ENCODE measurements around the gene NCOA1.

The NCOA1 gene

GRCh38 chr2:24792542-24792873 lies 301.5 kb downstream of the NCOA1 start:
- H4K20me1 ChIP-seq (ENCODE audit: control insufficient read depth, insufficient read depth, low read depth, low read length), result no peaks in the 10 kb centered on the region
- no peaks in the 10 kb centered on the region for H3K9me3 ChIP-seq (ENCODE audit: control insufficient read depth, insufficient read depth, low read length)
- no peaks in the 10 kb centered on the region for H3K9me2 ChIP-seq (replicated peaks; ENCODE audit: control insufficient read depth, low read length)
- H3K4me2 ChIP-seq (ENCODE audit: low read length), result peak overlapping the region; percentile 97
- H3K4me1 ChIP-seq (ENCODE audit: control insufficient read depth, low read length), result peaks cover 37% of the 10 kb centered on the region
- no peaks in the 10 kb centered on the region for H3F3A ChIP-seq (ENCODE audit: control insufficient read depth, insufficient read depth)
- peak overlapping the region; percentile 97 for H3K4me3 ChIP-seq (ENCODE audit: low read length)
- H3K79me2 ChIP-seq (ENCODE audit: control insufficient read depth, low read length), result peaks cover 45% of the 10 kb centered on the region
- H3K27me3 ChIP-seq (ENCODE audit: control insufficient read depth, low read length), result no peaks in the 10 kb centered on the region
- peak overlapping the region; percentile 83 for H3K27ac ChIP-seq (ENCODE audit: low read depth, low read length)
- no peak for TF ChIP-seq EZH2phosphoT487 (IDR thresholded peaks at IDR 0.05; ENCODE audit: borderline replicate concordance, low read length)
- no peak for TF ChIP-seq CTCF (IDR thresholded peaks at IDR 0.05; ENCODE audit: low read depth, low read length, poor library complexity, severe bottlenecking)
- H3K36me3 ChIP-seq (ENCODE audit: control insufficient read depth, low read length), result peaks cover 42% of the 10 kb centered on the region

- Histone ChIP-seq H3K36me3 (ENCODE audit: control insufficient read depth, low read length) (peaks cover 48% of the 10 kb centered on the region), H3K9me3 (ENCODE audit: control insufficient read depth, insufficient read depth, low read length) (no peaks in the 10 kb centered on the region), H3K27me3 (ENCODE audit: control insufficient read depth, low read length) (no peaks in the 10 kb centered on the region), H3K9me2 (replicated peaks; ENCODE audit: control insufficient read depth, low read length) (no peaks in the 10 kb centered on the region), H3K4me3 (ENCODE audit: low read length) (peak within 1 kb of the TSS; percentile 97), H3K27ac (ENCODE audit: low read depth, low read length) (peak within 1 kb of the TSS; percentile 83), H3F3A (ENCODE audit: control insufficient read depth, insufficient read depth) (no peaks in the 10 kb centered on the region), H4K20me1 (ENCODE audit: control insufficient read depth, insufficient read depth, low read depth, low read length) (no peaks in the 10 kb centered on the region), H3K4me2 (ENCODE audit: low read length) (peak within 1 kb of the TSS; percentile 97), H3K79me2 (ENCODE audit: control insufficient read depth, low read length) (peaks cover 51% of the 10 kb centered on the region), H3K4me1 (ENCODE audit: control insufficient read depth, low read length) (peaks cover 37% of the 10 kb centered on the region)
- TF ChIP-seq EZH2phosphoT487 (IDR thresholded peaks at IDR 0.05; ENCODE audit: borderline replicate concordance, low read length) (no peak), CTCF (IDR thresholded peaks at IDR 0.05; ENCODE audit: low read depth, low read length, poor library complexity, severe bottlenecking) (peak; percentile 45)
Observed at GRCh38 chr2:24792874-24793760, 302.1 kb downstream of the NCOA1 start, which contains the start of the genes CENPO and PTRHD1. Gene CENPO, plus strand, starts transcription at chr2:24793425. Its CDS starts 495 bp downstream, at chr2:24793920. Gene PTRHD1, minus strand, starts transcription at chr2:24793391. Its CDS starts 14 bp downstream, at chr2:24793377.

- Histone ChIP-seq H3K4me1 (ENCODE audit: control insufficient read depth, low read length) (peaks cover 37% of the 10 kb centered on the region), H3K9me3 (ENCODE audit: control insufficient read depth, insufficient read depth, low read length) (no peaks in the 10 kb centered on the region), H3F3A (ENCODE audit: control insufficient read depth, insufficient read depth) (no peaks in the 10 kb centered on the region), H3K9me2 (replicated peaks; ENCODE audit: control insufficient read depth, low read length) (no peaks in the 10 kb centered on the region), H3K27ac (ENCODE audit: low read depth, low read length) (peak overlapping the region; percentile 83), H3K4me2 (ENCODE audit: low read length) (peak overlapping the region; percentile 97), H3K36me3 (ENCODE audit: control insufficient read depth, low read length) (peaks cover 56% of the 10 kb centered on the region), H4K20me1 (ENCODE audit: control insufficient read depth, insufficient read depth, low read depth, low read length) (no peaks in the 10 kb centered on the region), H3K27me3 (ENCODE audit: control insufficient read depth, low read length) (no peaks in the 10 kb centered on the region), H3K4me3 (ENCODE audit: low read length) (peak overlapping the region; percentile 97), H3K79me2 (ENCODE audit: control insufficient read depth, low read length) (peaks cover 59% of the 10 kb centered on the region)
- no peak for TF ChIP-seq CTCF (IDR thresholded peaks at IDR 0.05; ENCODE audit: low read depth, low read length, poor library complexity, severe bottlenecking)
- TF ChIP-seq EZH2phosphoT487 (IDR thresholded peaks at IDR 0.05; ENCODE audit: borderline replicate concordance, low read length), result no peak
Observed at GRCh38 chr2:24793761-24794435, 302.8 kb downstream of the NCOA1 start.
